Fibroblast of mammary gland (primary cell): ENCODE measurements around the gene MRPL43.

ENCODE experiments used
- DNase-seq: peaks from one replicate; pipeline ENCODE4 v3.0.0-alpha.2; 2010; ENCODE audit warnings: low read depth
- H3K4me3 ChIP-seq: 2 replicates; pipeline ENCODE4 v1.5.1; 2011; ENCODE audit warnings: low read depth, mild to moderate bottlenecking, low read length, moderate library complexity; ENCODE audit not compliant: control insufficient read depth
- TF ChIP-seq, protein P1 (sequence below): conservative IDR thresholded peaks from 2 replicates; pipeline ENCODE4 v1.5.1; 2011; ENCODE audit warnings: low read depth, low read length, inconsistent platforms; ENCODE audit not compliant: control insufficient read depth, insufficient read depth

The MRPL43 gene

DNA sequence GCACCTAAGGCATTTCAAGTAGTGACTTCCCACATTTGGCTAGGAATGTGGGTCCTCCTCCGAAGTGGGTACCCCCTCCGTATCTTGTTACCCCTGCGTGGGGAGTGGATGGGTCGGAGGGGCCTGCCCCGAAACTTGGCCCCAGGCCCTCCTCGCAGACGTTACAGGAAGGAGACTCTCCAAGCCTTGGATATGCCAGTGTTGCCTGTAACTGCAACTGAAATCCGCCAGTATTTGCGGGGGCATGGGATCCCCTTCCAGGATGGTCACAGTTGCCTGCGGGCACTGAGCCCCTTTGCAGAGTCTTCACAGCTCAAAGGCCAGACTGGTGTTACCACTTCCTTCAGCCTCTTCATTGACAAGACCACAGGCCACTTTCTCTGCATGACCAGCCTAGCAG is 869 bp upstream of the MRPL43 start:
- H3K4me3 ChIP-seq = peak overlapping the region; percentile 94
- TF ChIP-seq, protein P1, sequence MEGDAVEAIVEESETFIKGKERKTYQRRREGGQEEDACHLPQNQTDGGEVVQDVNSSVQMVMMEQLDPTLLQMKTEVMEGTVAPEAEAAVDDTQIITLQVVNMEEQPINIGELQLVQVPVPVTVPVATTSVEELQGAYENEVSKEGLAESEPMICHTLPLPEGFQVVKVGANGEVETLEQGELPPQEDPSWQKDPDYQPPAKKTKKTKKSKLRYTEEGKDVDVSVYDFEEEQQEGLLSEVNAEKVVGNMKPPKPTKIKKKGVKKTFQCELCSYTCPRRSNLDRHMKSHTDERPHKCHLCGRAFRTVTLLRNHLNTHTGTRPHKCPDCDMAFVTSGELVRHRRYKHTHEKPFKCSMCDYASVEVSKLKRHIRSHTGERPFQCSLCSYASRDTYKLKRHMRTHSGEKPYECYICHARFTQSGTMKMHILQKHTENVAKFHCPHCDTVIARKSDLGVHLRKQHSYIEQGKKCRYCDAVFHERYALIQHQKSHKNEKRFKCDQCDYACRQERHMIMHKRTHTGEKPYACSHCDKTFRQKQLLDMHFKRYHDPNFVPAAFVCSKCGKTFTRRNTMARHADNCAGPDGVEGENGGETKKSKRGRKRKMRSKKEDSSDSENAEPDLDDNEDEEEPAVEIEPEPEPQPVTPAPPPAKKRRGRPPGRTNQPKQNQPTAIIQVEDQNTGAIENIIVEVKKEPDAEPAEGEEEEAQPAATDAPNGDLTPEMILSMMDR = no peak
- no peak for DNase-seq

DNA sequence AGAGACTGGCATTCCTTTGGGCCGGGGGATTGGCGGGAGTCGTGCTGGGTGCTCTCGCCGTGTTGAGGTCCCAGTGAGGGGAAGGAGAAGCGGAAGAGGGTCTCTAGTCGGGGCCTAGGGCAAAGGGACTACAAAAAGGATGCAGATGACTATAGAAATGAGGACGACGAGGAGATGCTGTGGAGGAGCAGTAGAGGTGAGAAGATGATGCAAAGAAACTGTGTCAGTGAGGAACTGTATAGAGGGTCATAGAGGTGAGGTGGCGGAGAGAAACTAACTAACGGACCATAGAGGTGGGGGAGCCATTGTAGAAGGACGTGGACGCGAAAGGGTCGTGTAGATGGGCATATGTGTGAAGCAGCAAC is 370 bp upstream of the MRPL43 start:
- TF ChIP-seq, protein P1 = no peak
- H3K4me3 ChIP-seq = peak overlapping the region; percentile 94
- DNase-seq = no peak

DNA sequence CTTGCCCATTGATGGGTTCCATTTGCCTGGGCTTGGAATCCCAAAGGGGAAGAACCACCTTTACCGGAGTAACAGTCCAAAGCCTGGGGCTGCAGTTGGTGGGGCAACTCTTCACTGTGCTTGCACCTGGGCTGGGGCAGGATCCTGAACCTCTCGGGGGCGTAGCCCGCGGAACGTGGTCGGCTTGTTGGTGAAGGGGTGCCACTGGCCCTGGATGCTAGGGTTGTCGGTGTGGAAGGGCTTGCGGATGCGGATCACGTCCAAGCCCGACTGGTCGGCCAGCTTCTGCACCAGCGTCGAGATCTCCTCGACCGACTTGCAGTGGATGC is 710 bp downstream of the MRPL43 start:
- TF ChIP-seq, protein P1 = no peak
- DNase-seq = no peak
- H3K4me3 ChIP-seq = peak overlapping the region; percentile 94

DNA sequence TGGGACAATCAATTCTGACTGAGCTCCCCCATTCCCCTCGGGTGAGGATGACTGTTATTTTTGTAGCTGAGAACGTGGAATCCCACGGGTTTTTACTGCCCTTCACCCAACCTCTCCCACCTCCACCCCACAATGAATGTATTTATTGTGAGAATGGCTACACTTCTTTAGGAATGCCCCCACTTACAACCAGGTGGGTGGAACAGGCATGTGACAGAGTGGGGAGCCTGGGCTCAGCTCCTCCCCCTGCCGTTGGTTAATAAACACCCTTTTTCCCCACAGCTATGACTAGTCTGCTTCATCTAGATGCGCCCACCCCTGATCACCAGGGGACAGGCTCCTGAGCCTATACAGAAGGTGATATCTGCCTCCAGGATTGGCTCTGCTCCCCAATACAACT is 2.0 kb downstream of the MRPL43 start:
- TF ChIP-seq, protein P1 = no peak
- DNase-seq = no peak
- no peak overlapping the region for H3K4me3 ChIP-seq

DNA sequence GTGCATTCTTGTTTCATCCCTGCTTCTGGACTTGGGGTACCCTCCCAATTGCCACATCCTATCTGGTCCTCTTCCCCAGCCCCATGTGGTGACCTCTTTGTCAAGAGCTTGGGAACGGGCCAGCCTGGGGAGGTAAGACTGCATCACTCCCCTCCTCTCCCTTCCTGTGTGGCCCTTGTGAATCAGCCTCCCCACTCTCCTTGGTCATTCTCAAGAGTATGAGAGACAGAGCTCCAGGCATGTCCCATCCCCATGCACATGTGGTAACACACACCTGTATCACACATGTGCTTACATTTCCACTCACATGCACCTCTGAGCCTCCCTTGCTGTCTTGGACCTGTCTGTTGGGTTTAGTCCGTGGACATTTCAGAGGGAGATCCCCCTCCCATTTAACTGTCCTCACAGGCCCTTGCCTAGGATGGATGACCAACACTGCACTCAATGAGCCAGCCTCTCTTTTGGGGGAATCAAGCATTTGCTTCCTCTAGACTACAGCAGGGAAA is 2.6 kb downstream of the MRPL43 start:
- H3K4me3 ChIP-seq = no peak overlapping the region
- peak; percentile 36 for DNase-seq
- TF ChIP-seq, protein P1 = no peak

DNA sequence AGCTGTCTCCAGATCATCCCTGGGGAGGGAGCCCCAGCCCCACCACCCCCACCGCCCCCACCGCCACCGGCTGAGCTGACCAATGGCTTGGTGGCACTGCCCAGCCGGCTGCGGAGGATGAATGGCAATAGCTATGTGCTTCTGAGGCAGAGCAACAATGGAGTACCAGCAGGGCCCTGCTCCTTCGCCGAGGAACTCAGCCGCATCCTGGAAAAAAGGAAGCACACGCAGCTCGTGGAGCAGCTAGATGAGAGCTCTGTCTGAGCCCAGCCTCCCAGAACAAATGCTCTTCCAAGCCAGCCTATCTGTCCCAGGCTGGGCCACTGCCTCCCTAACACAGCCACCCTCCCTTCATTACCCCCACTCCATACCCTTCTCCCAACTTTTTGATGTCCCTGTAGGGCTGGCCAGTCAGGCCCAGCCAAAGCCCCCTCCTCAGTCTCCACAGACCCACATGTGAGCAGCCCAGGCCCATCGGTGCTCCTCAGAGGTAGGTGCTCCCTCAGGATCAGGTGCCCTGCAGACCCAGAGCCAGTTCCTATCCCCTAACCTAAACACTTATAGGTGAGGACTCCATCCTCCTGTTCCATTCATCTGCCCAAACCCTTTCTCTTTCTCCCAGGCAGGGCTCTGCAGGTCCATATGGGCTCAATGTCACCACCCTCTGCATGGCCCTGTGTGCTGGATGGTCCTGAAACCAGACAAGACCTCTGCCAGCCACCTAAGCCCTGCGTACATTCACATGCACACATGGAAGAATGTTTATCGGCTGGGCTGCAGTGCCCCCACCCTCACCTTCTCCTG is 3.2 kb downstream of the MRPL43 start:
- DNase-seq = no peak
- TF ChIP-seq, protein P1 = no peak

More for the DNA sequence above, 3.2 kb downstream of the MRPL43 start:
- H3K4me3 ChIP-seq = no peak overlapping the region
